Psoas muscle (tissue), 8 donors: ENCODE measurements around the gene FBXO28. TPM values are rescaled to one million over a fixed set of nuclear protein-coding genes. Genes with fewer than 3 reads are reported as not detected.

ENCODE experiments used
- ATAC-seq, 4 donors: fragments of 200-7000 bp; cut with Tn5 transposase; one replicate each; pipeline ENCODE4 v1.9.1; 2020; ENCODE audit warnings: moderate library complexity in 3 of 4, mild to moderate bottlenecking in 2 of 4
- DNase-seq, 2 donors: peaks; one replicate each; pipeline ENCODE4 v3.0.0-alpha.2; 2020
- H3K27ac ChIP-seq: fragments of 200-600 bp; one replicate; pipeline ENCODE4 v1.8.0; 2022
- H3K27me3 ChIP-seq, 3 donors: fragments of 200-600 bp in 1 of 3; one replicate each; pipeline versions ENCODE4 v1.6.1 to v1.8.0; 2013 to 2022; ENCODE audit warnings: low read length in 2 of 3, mild to moderate bottlenecking in 2 of 3, moderate library complexity in 1 of 3; ENCODE audit not compliant: insufficient read depth in 3 of 3
- H3K36me3 ChIP-seq, 2 donors: fragments of 200-600 bp in 1 of 2; one replicate each; pipeline versions ENCODE4 v1.6.1 to v1.8.0; 2013 to 2022; ENCODE audit warnings: low read depth in 1 of 2, mild to moderate bottlenecking in 1 of 2, moderate library complexity in 1 of 2; ENCODE audit not compliant: insufficient read depth in 1 of 2
- H3K4me1 ChIP-seq: fragments of 200-600 bp; one replicate; pipeline ENCODE4 v1.8.0; 2022
- H3K4me3 ChIP-seq: fragments of 200-600 bp; one replicate; pipeline ENCODE4 v1.8.0; 2022; ENCODE audit warnings: mild to moderate bottlenecking
- H3K9me3 ChIP-seq: fragments of 200-600 bp; one replicate; pipeline ENCODE4 v1.8.0; 2022
- WGBS, 3 donors: extraction: QIAGEN DNeasy Blood & Tissue Kit; methylation state at CpG; one replicate each; pipeline versions ENCODE4 v1.1.6 to v1.1.7; 2013; 5-methylcytosine and 5-hydroxymethylcytosine counted together
- intact Hi-C, 2 donors: fragments of 100-400 bp; cut with DNase I; formaldehyde crosslinking; loops; one replicate each; pipeline versions ENCODE4 v1.11.0 to v1.14.2; 2022
- polyA plus RNA-seq, 3 donors: library from polyadenylated mRNA; stranded (reverse); fragments of 200-250 nt; gene quantifications; one replicate each; pipeline ENCODE4 v1.2.3, GENCODE V29; 2013
- total RNA-seq, 4 donors: library from RNA; stranded (reverse); fragmentation: NEBNext Ultra II Directional in 2 of 4; extraction: Animal tissue kit (Norgen Biotek cat#: 25700) in 2 of 4; gene quantifications; one replicate each; pipeline versions ENCODE4 v1.2.1 to v1.2.4, GENCODE V29; 2021 to 2023
- TF ChIP-seq, protein P1 (sequence below): fragments of 200-600 bp; IDR thresholded peaks from one replicate; pipeline ENCODE4 v1.8.0; 2022; ENCODE audit warnings: antibody characterized with exemption
- donor health status: healthy with polysubstance abuse.
- donor health status: DM: no; HTN: no; CAD: no; lungs with moderate emphysema.
- donor health status: Bipolar disorder and iron deficiency.
- donor health status: healthy.
- donor health status: DM: yes; HTN: yes; CAD: no.
- donor health status: DM: no; HTN: no; CAD: no.
- donor health status: DM: no; HTN: no; CAD: no.
- donor health status: DM: yes; HTN: yes; CAD: no.

FBXO28 gene
- total and polyA plus RNA-seq, 7 donors = 8.9 to 29.5 (median 24.8) TPM

DNA sequence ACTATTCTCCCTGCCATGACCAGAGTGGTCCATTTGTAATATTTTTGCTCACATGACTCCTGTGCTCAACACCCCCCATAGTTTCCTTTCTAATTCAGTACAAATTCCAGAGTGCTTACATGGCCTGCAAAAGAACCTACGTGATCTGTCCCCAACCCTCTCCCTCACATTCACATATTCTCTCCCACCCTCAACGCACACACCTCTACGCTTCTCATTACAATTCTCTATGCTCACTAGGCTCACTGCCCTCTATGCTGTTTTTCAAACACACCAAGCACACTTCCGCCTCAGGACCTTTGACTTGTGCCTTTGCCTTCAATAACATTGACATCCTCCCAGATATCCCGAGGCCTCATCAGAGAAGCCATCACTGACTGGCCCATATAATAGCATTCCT is 23.8 kb upstream of the FBXO28 start:
- Histone ChIP-seq H3K9me3 (no peaks in the 10 kb centered on the region), H3K36me3 (no peaks in the 10 kb centered on the region), H3K4me1 (no peaks in the 10 kb centered on the region), H3K4me3 (no peak overlapping the region), H3K27ac (no peak overlapping the region), H3K27me3 (peaks cover 0 to 19% (median 2%) of the 10 kb centered on the region in 3 donors)
- no peak for DNase-seq
- intact Hi-C loops = no loop called here
- no peak for ATAC-seq
- TF ChIP-seq, protein P1, sequence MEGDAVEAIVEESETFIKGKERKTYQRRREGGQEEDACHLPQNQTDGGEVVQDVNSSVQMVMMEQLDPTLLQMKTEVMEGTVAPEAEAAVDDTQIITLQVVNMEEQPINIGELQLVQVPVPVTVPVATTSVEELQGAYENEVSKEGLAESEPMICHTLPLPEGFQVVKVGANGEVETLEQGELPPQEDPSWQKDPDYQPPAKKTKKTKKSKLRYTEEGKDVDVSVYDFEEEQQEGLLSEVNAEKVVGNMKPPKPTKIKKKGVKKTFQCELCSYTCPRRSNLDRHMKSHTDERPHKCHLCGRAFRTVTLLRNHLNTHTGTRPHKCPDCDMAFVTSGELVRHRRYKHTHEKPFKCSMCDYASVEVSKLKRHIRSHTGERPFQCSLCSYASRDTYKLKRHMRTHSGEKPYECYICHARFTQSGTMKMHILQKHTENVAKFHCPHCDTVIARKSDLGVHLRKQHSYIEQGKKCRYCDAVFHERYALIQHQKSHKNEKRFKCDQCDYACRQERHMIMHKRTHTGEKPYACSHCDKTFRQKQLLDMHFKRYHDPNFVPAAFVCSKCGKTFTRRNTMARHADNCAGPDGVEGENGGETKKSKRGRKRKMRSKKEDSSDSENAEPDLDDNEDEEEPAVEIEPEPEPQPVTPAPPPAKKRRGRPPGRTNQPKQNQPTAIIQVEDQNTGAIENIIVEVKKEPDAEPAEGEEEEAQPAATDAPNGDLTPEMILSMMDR = no peak
- WGBS, 3 donors = 82 to 91% (median 86%) methylated on average over 5 of the region's 5 CpGs

DNA sequence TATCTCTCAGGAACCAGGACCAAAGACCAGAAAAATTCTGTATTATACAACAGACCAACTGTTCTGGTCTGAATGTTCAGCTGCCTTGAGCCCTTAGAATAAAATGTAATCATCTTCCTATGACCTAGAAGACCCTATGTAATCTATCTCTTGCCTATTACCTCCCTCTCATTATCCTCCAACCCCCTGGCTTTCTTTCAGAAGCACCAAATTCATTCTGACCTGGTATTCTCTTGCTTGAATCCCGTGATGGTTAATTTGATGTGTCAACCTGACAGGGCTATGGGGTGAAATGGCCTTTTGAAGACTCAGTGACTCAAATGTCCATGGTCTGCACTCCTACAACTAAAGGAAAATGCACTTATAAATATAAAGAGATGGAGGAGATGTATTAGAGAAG is 21.8 kb upstream of the FBXO28 start:
- peaks cover 0 to 28% (median 4%) of the 10 kb centered on the region in 3 donors for H3K27me3 ChIP-seq
- TF ChIP-seq, protein P1 = no peak
- intact Hi-C loops = no loop called here

GRCh38 chr1:224092601-224093000 is 21.3 kb upstream of the FBXO28 start:
- no peak overlapping the region for H3K4me3 ChIP-seq
- H3K27me3 ChIP-seq = peaks cover 0 to 29% (median 4%) of the 10 kb centered on the region in 3 donors
- no peaks in the 10 kb centered on the region for H3K36me3 ChIP-seq
- intact Hi-C loops = no loop called here
- H3K4me1 ChIP-seq = no peaks in the 10 kb centered on the region
- H3K9me3 ChIP-seq = no peaks in the 10 kb centered on the region
- DNase-seq (no peak), ATAC-seq (no peak)
- TF ChIP-seq, protein P1 = no peak
- H3K27ac ChIP-seq = no peak overlapping the region
- WGBS, 3 donors = 65 to 76% (median 76%) methylated on average over 2 of the region's 2 CpGs

More for the DNA sequence above, 21.8 kb upstream of the FBXO28 start:
- no peak for ATAC-seq
- Histone ChIP-seq H3K4me3 (no peak overlapping the region), H3K27ac (no peak overlapping the region), H3K4me1 (no peaks in the 10 kb centered on the region), H3K36me3 (no peaks in the 10 kb centered on the region), H3K9me3 (no peaks in the 10 kb centered on the region)
- 78 to 80% (median 79%) methylated on average over 1 of the region's 1 CpG for WGBS, 3 donors
- no peak for DNase-seq

GRCh38 chr1:224095339-224095738 is 18.6 kb upstream of the FBXO28 start:
- Histone ChIP-seq H3K36me3 (no peaks in the 10 kb centered on the region), H3K27me3 (peaks cover 3 to 21% (median 4%) of the 10 kb centered on the region in 3 donors), H3K4me1 (no peaks in the 10 kb centered on the region), H3K4me3 (no peak overlapping the region), H3K27ac (no peak overlapping the region), H3K9me3 (no peaks in the 10 kb centered on the region)
- intact Hi-C loops = no loop called here
- DNase-seq (no peak), ATAC-seq (no peak)
- WGBS, 3 donors = 73 to 91% (median 80%) methylated on average over 1 of the region's 1 CpG
- TF ChIP-seq, protein P1 = no peak

DNA sequence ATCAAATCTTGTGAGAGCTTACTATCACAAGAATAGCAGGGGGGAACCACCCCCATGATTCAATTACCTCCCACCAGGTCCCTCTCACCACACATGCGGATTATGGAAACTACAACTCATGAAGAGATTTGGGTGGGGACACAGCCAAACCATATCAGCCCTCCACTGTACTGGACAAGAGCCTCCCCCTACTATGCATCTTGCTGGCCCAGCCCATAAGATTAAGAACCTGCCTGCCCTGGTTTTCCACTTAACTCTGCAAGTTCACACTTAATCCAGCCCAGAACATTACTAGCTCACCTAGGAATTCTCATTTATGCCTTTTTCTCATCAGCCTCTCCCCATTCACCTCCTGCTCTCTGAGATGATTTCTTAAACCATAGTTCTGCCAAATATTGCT is 18.0 kb upstream of the FBXO28 start:
- no peak overlapping the region for H3K27ac ChIP-seq
- no peak overlapping the region for H3K4me3 ChIP-seq
- H3K4me1 ChIP-seq = no peaks in the 10 kb centered on the region
- intact Hi-C loops = no loop called here
- TF ChIP-seq, protein P1 = no peak
- ATAC-seq (no peak), DNase-seq (no peak)
- 87 to 100% (median 94%) methylated on average over 1 of the region's 1 CpG for WGBS, 3 donors
- H3K36me3 ChIP-seq = no peaks in the 10 kb centered on the region
- H3K9me3 ChIP-seq = no peaks in the 10 kb centered on the region
- H3K27me3 ChIP-seq = peaks cover 3 to 21% (median 4%) of the 10 kb centered on the region in 3 donors
